NCI-H1105 (cell line): ENCODE measurements around the gene ZNF883.

Source experiments
- DNase-seq: peaks from one replicate; lab custom pipeline; 2025; lab: John Stamatoyannopoulos, UW

The ZNF883 gene

GRCh38 chr9:112917987-112918362 is 94.0 kb downstream of the ZNF883 start:
- DNase-seq: no peak

GRCh38 chr9:112917047-112917986 is 94.7 kb downstream of the ZNF883 start:
- no peak for DNase-seq

- DNase-seq: peak; percentile 3
These were observed 97.5 kb downstream of the ZNF883 start for GRCh38 chr9:112914524-112914923.

GRCh38 chr9:112913326-112913725 is 98.7 kb downstream of the ZNF883 start:
- DNase-seq: no peak

GRCh38 chr9:112912636-112913035 is 99.4 kb downstream of the ZNF883 start:
- DNase-seq: no peak

GRCh38 chr9:112911736-112912135 is 100.3 kb downstream of the ZNF883 start:
- no peak for DNase-seq
